ENCODE data around the gene SDSL. TPM values are rescaled to one million over a fixed set of nuclear protein-coding genes. Genes with fewer than 3 reads are reported as not detected.

The SDSL gene
- total RNA-seq, 2 donors from 2014 or later = 1.1 to 5.5 TPM

GRCh38 chr12:113463746-113464451 is 41.7 kb downstream of the SDSL start:
- intact Hi-C loops (cut with DNase I) = loop anchor here (2.0 to 5.0 kb wide), 2 partner anchors 443 to 448 kb away; no protein-coding TSS in a partner anchor
- DNase-seq (ENCODE audit: low spot score) = no peak

- intact Hi-C loops (cut with DNase I) = loop anchor here (2.0 to 5.0 kb wide), 2 partner anchors 442 to 448 kb away; no protein-coding TSS in a partner anchor
- DNase-seq (ENCODE audit: low spot score) = no peak
Measured at GRCh38 chr12:113464452-113464775, 42.2 kb downstream of the SDSL start.

GRCh38 chr12:113464852-113465719 is 42.9 kb downstream of the SDSL start:
- no peak for DNase-seq (ENCODE audit: low spot score)
- intact Hi-C loops (cut with DNase I) = loop anchor here (2.0 to 5.0 kb wide), 2 partner anchors 442 to 447 kb away; no protein-coding TSS in a partner anchor

GRCh38 chr12:113465808-113466453 is 43.8 kb downstream of the SDSL start:
- intact Hi-C loops (cut with DNase I) = loop anchor here in 1 of 2 donors (2.0 kb wide), 1 partner anchor 441 kb away; no protein-coding TSS in a partner anchor
- DNase-seq (ENCODE audit: low spot score) = no peak

DNA sequence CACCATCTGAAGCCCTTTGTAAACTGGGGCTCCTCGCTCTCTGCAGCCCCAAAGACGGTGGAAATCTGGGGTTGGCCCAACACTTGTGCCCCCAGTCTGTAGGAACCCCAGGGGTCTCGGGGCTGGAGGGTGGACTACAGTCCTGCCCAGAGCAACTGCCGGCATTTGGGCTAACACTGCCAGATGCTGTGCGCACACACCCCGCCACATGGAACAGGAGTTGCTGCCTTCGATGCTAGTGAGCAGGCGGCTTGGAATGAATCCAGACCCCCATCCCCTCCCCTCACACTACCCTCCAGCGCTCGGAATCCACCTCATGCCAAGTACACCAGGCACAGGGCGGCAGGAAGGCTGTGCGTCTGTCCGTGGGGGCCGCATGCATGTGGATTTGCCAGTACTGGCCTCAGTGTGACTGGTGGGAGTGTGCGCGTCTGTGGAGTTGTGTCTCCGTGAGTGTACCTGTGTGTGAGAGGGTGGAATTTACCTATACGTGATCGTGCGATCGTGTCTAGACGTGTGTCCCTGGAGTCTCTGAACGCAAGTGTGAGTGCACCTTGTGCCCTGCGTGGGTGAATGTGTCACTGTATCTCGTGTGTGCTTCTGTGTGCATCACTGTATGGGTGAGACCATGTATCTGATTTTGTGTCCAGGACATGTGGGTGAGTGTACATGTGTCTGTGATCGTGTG is 44.4 kb downstream of the SDSL start:
- DNase-seq (ENCODE audit: low spot score) = no peak
- intact Hi-C loops (cut with DNase I) = no loop called here

- DNase-seq (ENCODE audit: low spot score) = no peak
Measured at GRCh38 chr12:113467142-113467501, 44.9 kb downstream of the SDSL start.

GRCh38 chr12:113467502-113468364 is 45.6 kb downstream of the SDSL start:
- no peak for DNase-seq (ENCODE audit: low spot score)
- intact Hi-C loops (cut with DNase I) = no loop called here

More at GRCh38 chr12:113467142-113467501, 44.9 kb downstream of the SDSL start:
- intact Hi-C loops (cut with DNase I) = no loop called here

DNA sequence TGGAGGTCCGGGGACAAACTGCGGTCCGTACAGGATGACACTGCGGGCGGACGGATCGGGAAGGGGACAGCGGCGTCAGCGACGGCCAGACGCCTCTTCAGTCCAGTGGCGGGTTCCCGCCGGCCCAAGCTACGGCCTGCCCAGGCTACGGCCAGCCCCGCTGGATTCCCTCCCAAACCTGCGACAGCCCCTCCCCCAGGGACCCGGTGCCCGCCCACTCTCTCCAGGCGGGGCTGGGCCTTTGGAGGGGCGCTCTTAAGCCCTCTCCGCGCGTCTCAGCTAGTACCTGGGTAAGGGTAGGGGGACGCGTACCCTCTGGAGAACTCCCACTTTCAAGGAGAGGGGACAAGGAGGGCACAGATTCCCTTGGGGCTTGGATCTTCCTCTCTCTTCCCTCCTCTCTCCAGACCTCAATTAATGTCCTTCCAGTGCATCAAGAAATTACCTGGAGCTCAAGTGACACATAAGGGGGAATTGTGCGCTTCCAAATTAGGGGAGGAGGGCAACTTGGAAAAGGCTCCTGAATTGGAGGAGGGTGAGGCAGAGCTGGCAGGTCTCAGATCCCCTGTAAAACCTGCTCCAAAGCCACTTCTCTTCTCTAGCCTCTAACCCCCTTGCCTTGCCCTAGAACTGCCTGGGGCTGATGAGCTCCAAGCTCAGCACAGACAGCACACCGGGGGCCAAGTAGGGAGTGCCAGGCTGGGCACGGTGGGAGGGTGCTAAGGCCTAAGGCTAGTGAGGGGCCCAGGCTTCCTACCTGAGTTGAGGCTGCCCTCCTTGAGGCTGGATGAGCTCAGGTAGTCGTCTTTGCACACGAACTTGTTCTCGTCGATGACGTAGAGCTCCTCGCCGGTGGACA is 46.4 kb downstream of the SDSL start:
- intact Hi-C loops (cut with DNase I) = no loop called here
- no peak for DNase-seq (ENCODE audit: low spot score)

GRCh38 chr12:113469224-113469948 is 47.2 kb downstream of the SDSL start:
- intact Hi-C loops (cut with DNase I) = no loop called here
- DNase-seq (ENCODE audit: low spot score) = no peak

DNA sequence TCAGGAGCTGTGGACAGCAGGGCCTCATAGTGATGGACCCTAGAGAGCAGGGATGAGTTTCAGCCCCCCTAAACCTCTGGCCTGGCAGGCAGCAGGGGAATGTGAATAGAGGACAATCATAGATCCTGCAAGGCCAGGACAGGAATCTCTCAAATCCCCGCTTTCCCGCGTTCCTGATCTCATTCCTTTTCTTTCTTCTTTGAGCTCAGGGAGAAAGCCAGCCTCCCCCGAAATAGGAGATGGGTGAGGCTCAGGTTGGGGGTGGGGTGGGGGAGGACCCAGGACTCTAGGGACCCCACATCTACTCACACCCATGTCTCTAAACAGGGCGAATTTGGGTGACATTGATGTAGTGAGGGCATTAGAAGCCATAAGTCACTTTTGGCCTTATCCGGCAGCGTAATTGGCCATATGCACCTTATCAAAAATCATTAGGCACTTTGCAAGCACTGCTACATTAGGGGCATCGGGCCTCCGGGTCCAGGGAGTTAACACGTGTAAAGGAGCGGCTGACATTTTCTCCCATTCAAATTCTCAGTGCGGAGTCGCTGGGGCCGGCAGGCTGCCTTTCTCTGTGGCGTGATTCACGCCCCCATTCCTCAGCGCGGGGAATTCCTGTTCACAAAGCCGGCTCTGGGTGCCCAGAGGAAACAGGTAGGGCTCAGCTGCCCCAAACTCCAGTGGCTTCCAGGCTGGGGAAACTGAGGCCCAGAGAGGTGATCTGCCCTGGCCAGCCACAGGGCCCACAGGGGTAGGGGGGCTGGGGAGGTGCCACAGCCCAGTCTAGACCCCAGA is 48.0 kb downstream of the SDSL start:
- intact Hi-C loops (cut with DNase I) = loop anchor here in 1 of 2 donors (2.0 kb wide), 1 partner anchor 63 kb away; no protein-coding TSS in a partner anchor
- peak; percentile 20 for DNase-seq (ENCODE audit: low spot score)

- DNase-seq (ENCODE audit: low spot score) = no peak
- intact Hi-C loops (cut with DNase I) = loop anchor here in 1 of 2 donors (2.0 kb wide), 1 partner anchor 62 kb away; no protein-coding TSS in a partner anchor
Measured at GRCh38 chr12:113470871-113471618, 48.9 kb downstream of the SDSL start.

GRCh38 chr12:113471619-113472171 is 49.5 kb downstream of the SDSL start, which contains the start of gene LHX5:
Gene LHX5 (minus strand): TSS chr12:113471871. CDS start chr12:113471498, 373 bp downstream.
- intact Hi-C loops (cut with DNase I) = loop anchor here in 1 of 2 donors (2.0 kb wide), 1 partner anchor 61 kb away; no protein-coding TSS in a partner anchor
- no peak for DNase-seq (ENCODE audit: low spot score)

DNA sequence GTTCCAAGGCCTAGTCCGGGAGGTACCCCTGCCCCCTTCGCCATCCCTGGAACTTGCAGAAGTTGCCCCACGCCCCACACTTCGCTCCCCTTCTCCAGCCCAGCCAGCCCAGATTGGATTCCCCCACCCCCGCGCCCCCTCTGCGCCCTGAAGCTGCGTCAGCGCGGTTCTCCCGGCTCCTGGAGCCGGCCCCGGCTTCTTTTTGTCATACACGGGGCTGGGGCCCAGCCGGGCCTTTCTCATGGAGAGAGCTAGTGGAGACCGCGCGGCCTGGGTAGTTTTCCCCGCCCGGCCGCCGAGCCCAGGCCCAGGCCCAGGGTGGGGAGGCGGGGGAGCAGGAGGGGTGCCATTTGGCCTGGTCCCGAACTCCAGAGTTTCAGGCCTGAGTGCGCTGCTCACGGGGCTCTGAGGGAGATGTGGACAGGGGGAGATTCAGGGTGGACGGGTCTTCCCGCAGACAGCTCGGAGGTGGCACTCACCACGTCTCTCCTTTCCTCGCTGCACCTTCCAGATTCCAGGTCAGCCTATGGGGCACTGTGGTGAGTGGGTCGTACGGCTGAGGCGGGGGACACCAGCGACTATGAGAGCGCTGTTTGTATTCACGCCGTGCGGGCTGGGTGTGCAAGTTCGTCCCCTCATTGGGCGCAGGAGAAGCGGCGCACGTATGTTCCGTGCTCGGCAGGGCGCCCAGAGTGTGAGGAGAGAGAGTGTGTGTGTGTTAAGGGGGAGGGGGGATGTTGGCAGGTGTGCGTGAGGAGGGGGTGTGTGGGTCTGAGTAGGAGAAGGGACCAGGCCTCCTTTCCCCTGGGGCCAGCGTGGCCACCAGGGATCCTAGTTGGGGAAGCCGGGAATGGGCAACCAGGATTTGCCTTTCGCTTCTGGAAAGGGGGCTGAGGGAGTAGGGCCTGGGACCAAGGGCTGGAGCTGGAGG is 50.3 kb downstream of the SDSL start:
- intact Hi-C loops (cut with DNase I) = no loop called here
- no peak for DNase-seq (ENCODE audit: low spot score)

DNA sequence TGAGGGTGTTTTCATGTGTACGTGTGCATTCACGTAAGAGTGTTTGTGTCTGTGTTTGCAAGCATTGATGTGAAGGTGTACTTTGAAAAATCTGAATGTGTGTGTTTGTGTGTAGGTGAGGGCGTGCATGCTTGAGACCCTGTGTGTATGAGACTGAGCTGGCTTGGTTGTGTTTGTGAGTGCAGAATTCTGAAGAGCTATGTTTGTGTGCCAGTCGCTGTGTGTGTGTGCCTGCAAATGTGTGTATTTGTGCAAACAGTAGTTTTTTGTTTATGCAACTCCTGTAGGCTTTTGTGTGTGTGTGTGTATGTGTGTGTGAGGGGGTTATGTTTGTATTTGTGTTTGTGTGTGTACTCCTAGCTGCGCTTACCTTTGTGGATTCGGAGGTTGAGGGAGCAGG is 51.2 kb downstream of the SDSL start:
- intact Hi-C loops (cut with DNase I) = no loop called here
- no peak for DNase-seq (ENCODE audit: low spot score)

Data from posterior vena cava (tissue), 2 donors.